LNCaP clone FGC (cell line): ENCODE measurements around the gene CCRL2.

ENCODE experiments used
- DNase-seq: peaks from one replicate; pipeline ENCODE4 v3.0.0-alpha.2; 2011; ENCODE audit warnings: low read depth
- H3K4me3 ChIP-seq: 2 replicates; pipeline ENCODE4 v1.5.1; 2011; ENCODE audit warnings: mild to moderate bottlenecking, low read depth, low read length, control low read depth
- CTCF ChIP-seq: IDR thresholded peaks from 2 replicates; pipeline ENCODE4 v1.5.1; 2012; ENCODE audit warnings: mild to moderate bottlenecking; ENCODE audit not compliant: control insufficient read depth, insufficient read depth; ENCODE audit errors: extremely low read depth

Gene CCRL2

GRCh38 chr3:46365737-46366524 lies 41.1 kb upstream of the CCRL2 start:
- TF ChIP-seq CTCF, result no peak
- no peak for DNase-seq
- no peak overlapping the region for H3K4me3 ChIP-seq

- no peak overlapping the region for H3K4me3 ChIP-seq
- TF ChIP-seq CTCF, result no peak
- no peak for DNase-seq
Observed at GRCh38 chr3:46367811-46368210, 39.2 kb upstream of the CCRL2 start.

- no peak overlapping the region for H3K4me3 ChIP-seq
- peak; percentile 38 for TF ChIP-seq CTCF
- DNase-seq, result no peak
Observed at GRCh38 chr3:46368569-46368968, 38.5 kb upstream of the CCRL2 start.

- TF ChIP-seq CTCF, result no peak
- DNase-seq, result no peak
- H3K4me3 ChIP-seq, result no peak overlapping the region
Observed at GRCh38 chr3:46369151-46369550, 37.9 kb upstream of the CCRL2 start.

GRCh38 chr3:46369675-46370132 lies 37.4 kb upstream of the CCRL2 start:
- H3K4me3 ChIP-seq, result no peak overlapping the region
- TF ChIP-seq CTCF, result no peak
- DNase-seq, result no peak

GRCh38 chr3:46370839-46371518 lies 36.1 kb upstream of the CCRL2 start, which contains the start of gene CCR5:
CCR5 (plus strand) TSS chr3:46370946; CDS start chr3:46372903, 1,957 bp downstream.
- no peak for DNase-seq
- no peak for TF ChIP-seq CTCF
- no peak within 1 kb of the TSS for H3K4me3 ChIP-seq
